ENCODE measurements around the gene SULT1A2.
"Not testable (repeated sequence)": the region's sequence is repeated elsewhere in the genome, so short reads cannot be mapped to it uniquely, and the experiment has no call there.

SULT1A2 gene

DNA sequence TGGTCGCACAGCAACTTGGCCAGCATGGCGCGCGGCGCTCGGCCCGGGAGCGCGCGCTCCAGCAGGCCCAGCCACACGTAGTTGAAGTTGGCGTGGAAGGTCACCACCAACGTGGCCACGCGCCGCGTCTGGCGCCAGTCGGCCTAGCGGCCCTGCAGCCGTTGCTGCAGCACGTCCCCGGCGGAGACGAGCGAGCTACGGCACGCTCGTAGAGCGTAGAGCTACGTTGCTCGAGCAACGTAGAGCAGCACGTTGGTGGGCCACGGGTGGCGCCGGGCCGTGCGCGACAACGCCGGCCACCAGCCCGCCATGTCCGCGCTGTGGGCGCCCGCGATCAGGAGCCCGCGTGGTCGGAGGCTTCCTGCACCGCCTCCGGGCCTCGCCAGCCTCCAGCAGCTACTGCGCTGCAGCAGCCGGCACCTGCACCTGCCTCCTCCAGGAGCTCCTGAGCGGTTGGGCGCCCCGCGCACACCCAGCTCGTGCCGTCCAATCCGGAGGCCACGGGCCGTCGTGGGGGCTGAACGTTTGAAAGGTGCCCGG lies 26.4 kb upstream of the SULT1A2 start:
- Histone ChIP-seq H3K36me3 (replicated peaks; ENCODE audit: insufficient read depth, low read length) (no peaks in the 10 kb centered on the region), H2AFZ (ENCODE audit: low read length) (peak overlapping the region; percentile 86), H3K27me3 (replicated peaks; ENCODE audit: insufficient read depth, low read length) (no peaks in the 10 kb centered on the region), H3K79me2 (ENCODE audit: low read length) (no peaks in the 10 kb centered on the region), H3K4me3 (ENCODE audit: low read length) (peak overlapping the region; percentile 77), H3K9me2 (replicated peaks; ENCODE audit: insufficient read depth, low read length) (no peaks in the 10 kb centered on the region), H3F3A (ENCODE audit: insufficient read depth, low read length) (no peaks in the 10 kb centered on the region), H3K27ac (ENCODE audit: low read length) (no peak overlapping the region), H3K4me2 (ENCODE audit: low read depth, low read length) (peak overlapping the region; percentile 95), H3K9ac (ENCODE audit: low read length) (peak overlapping the region; percentile 49; the same call in 1 of the 2 replicates), H4K20me1 (ENCODE audit: insufficient read depth, low read length) (no peaks in the 10 kb centered on the region), H3K4me1 (ENCODE audit: low read length) (no peaks in the 10 kb centered on the region), H3K9me3 (replicated peaks; ENCODE audit: insufficient read depth, low read length) (no peaks in the 10 kb centered on the region)
- peak; percentile 87 for DNase-seq
- TF ChIP-seq EZH2 (optimal IDR thresholded peaks at IDR 0.05; ENCODE audit: low read depth, low read length) (no peak), EZH2phosphoT487 (IDR thresholded peaks at IDR 0.05; ENCODE audit: low read length) (no peak)
- TF ChIP-seq, protein P1, sequence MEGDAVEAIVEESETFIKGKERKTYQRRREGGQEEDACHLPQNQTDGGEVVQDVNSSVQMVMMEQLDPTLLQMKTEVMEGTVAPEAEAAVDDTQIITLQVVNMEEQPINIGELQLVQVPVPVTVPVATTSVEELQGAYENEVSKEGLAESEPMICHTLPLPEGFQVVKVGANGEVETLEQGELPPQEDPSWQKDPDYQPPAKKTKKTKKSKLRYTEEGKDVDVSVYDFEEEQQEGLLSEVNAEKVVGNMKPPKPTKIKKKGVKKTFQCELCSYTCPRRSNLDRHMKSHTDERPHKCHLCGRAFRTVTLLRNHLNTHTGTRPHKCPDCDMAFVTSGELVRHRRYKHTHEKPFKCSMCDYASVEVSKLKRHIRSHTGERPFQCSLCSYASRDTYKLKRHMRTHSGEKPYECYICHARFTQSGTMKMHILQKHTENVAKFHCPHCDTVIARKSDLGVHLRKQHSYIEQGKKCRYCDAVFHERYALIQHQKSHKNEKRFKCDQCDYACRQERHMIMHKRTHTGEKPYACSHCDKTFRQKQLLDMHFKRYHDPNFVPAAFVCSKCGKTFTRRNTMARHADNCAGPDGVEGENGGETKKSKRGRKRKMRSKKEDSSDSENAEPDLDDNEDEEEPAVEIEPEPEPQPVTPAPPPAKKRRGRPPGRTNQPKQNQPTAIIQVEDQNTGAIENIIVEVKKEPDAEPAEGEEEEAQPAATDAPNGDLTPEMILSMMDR (IDR thresholded peaks at IDR 0.05; ENCODE audit: low read length): no peak

DNA sequence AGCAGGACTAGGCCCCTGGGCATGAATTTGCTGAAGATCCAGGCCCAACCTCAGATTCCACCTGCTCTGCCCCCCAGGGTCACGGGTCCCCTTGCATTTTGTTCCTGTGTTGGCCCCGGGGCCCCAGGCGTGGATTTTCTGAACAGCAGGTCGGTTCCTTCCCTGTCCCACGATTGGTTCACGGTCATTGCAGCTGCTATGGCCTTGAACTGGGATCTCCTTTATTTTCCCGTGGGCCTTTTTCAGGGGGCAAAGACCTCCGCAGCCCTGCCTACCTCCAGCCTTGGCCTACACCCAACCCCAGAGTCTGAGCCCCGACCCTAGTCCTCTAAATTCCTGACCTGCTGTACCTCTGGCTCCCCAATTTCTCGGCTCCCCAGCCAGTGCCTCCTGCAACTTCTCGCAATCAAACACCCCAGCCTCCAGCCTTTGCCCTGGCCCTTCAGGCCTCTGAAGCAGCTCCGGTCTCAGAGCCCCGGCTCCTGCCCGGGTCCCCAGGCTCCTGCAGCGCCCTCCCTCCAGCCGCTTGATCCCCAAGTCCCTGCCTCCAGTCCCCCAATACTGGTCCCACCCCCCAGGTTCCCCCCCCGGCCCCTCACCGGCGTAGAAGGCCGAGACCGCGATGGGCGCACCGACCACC lies 25.8 kb upstream of the SULT1A2 start:
- H4K20me1 ChIP-seq (ENCODE audit: insufficient read depth, low read length); H3K4me1 ChIP-seq (ENCODE audit: low read length); H3F3A ChIP-seq (ENCODE audit: insufficient read depth, low read length); DNase-seq; H3K79me2 ChIP-seq (ENCODE audit: low read length); H3K9me2 ChIP-seq (replicated peaks; ENCODE audit: insufficient read depth, low read length); H3K36me3 ChIP-seq (replicated peaks; ENCODE audit: insufficient read depth, low read length); H3K9me3 ChIP-seq (replicated peaks; ENCODE audit: insufficient read depth, low read length); H3K27ac ChIP-seq (ENCODE audit: low read length); H3K27me3 ChIP-seq (replicated peaks; ENCODE audit: insufficient read depth, low read length): not testable (repeated sequence)
- Histone ChIP-seq H3K4me3 (ENCODE audit: low read length) (peak overlapping the region; percentile 77), H3K9ac (ENCODE audit: low read length) (peak overlapping the region; percentile 49; the same call in 1 of the 2 replicates), H3K4me2 (ENCODE audit: low read depth, low read length) (peak overlapping the region; percentile 95), H2AFZ (ENCODE audit: low read length) (peak overlapping the region; percentile 86)

DNA sequence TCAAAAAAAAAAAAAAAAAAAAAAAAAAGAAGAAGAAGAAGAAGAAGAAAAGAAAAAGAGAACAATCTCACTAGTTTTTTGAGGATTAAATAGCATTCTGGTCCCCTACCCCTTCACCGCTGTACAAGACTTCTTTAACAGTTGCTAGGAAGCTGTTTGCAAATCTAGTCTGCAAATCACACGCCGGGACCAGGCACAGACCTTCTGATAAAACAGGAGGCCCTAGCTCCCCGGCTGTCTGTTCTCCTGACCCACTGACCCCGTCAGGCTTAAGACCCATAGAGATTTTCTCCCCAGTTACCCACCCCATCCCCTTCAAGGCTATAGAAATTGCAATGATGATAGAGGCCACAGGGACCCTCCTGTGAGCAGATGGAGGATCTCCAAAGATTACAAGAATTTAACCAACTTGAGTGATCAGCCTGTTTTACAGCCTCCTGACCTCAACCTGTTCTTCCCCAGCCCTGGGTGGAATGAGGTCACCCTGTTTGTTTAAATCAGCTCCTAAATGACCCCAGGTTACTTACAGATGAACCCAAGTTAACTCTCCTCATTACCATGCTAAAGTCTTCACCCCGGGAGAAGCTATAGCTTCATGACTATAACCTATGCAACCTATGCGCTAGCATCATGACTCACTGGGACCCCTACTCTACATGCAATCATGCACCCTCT lies 24.8 kb upstream of the SULT1A2 start:
- Histone ChIP-seq H3K79me2 (ENCODE audit: low read length) (no peaks in the 10 kb centered on the region), H2AFZ (ENCODE audit: low read length) (no peak overlapping the region), H3K4me2 (ENCODE audit: low read depth, low read length) (no peak overlapping the region), H4K20me1 (ENCODE audit: insufficient read depth, low read length) (no peaks in the 10 kb centered on the region), H3K9me2 (replicated peaks; ENCODE audit: insufficient read depth, low read length) (no peaks in the 10 kb centered on the region), H3F3A (ENCODE audit: insufficient read depth, low read length) (no peaks in the 10 kb centered on the region), H3K4me3 (ENCODE audit: low read length) (no peak overlapping the region), H3K9ac (ENCODE audit: low read length) (no peak overlapping the region), H3K27ac (ENCODE audit: low read length) (no peak overlapping the region), H3K36me3 (replicated peaks; ENCODE audit: insufficient read depth, low read length) (no peaks in the 10 kb centered on the region), H3K27me3 (replicated peaks; ENCODE audit: insufficient read depth, low read length) (no peaks in the 10 kb centered on the region), H3K4me1 (ENCODE audit: low read length) (no peaks in the 10 kb centered on the region), H3K9me3 (replicated peaks; ENCODE audit: insufficient read depth, low read length) (no peaks in the 10 kb centered on the region)
- TF ChIP-seq, protein P1 (IDR thresholded peaks at IDR 0.05; ENCODE audit: low read length): no peak
- TF ChIP-seq EZH2 (optimal IDR thresholded peaks at IDR 0.05; ENCODE audit: low read depth, low read length): no peak
- TF ChIP-seq EZH2phosphoT487 (IDR thresholded peaks at IDR 0.05; ENCODE audit: low read length): no peak
- no peak for DNase-seq

DNA sequence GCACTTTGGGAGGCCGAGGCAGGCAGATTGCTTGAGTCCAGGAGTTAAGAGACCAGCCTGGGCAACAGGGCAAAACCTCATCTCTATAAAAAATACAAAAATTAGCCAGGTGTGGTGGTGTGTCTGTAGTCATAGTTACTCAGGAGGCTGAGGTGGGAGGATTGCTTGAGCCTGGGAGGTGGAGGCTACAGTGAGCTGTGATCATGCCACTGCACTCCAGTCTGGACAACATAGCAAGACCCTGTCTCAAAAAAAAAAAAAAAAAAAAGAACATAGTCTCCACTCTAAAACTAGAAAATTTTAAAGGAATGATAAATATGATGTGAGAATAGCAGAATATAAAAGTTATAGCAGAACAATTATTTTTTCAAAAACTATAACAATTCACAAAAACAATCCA lies 23.5 kb upstream of the SULT1A2 start:
- H3K27ac ChIP-seq (ENCODE audit: low read length); H3K9me2 ChIP-seq (replicated peaks; ENCODE audit: insufficient read depth, low read length); H3F3A ChIP-seq (ENCODE audit: insufficient read depth, low read length); H4K20me1 ChIP-seq (ENCODE audit: insufficient read depth, low read length); H3K9ac ChIP-seq (ENCODE audit: low read length); H3K79me2 ChIP-seq (ENCODE audit: low read length); H3K9me3 ChIP-seq (replicated peaks; ENCODE audit: insufficient read depth, low read length); H3K36me3 ChIP-seq (replicated peaks; ENCODE audit: insufficient read depth, low read length); H3K4me1 ChIP-seq (ENCODE audit: low read length); DNase-seq; H3K4me2 ChIP-seq (ENCODE audit: low read depth, low read length); H2AFZ ChIP-seq (ENCODE audit: low read length); H3K4me3 ChIP-seq (ENCODE audit: low read length); H3K27me3 ChIP-seq (replicated peaks; ENCODE audit: insufficient read depth, low read length): not testable (repeated sequence)
